Measurements from ENCODE around the gene LIPI. TPM values are rescaled to one million over a fixed set of nuclear protein-coding genes. Genes with fewer than 3 reads are reported as not detected.
"Not testable (repeated sequence)": the region's sequence is repeated elsewhere in the genome, so short reads cannot be mapped to it uniquely, and the experiment has no call there.

Gene LIPI
- total RNA-seq, 1 experiment from 2014 or later = not detected

DNA sequence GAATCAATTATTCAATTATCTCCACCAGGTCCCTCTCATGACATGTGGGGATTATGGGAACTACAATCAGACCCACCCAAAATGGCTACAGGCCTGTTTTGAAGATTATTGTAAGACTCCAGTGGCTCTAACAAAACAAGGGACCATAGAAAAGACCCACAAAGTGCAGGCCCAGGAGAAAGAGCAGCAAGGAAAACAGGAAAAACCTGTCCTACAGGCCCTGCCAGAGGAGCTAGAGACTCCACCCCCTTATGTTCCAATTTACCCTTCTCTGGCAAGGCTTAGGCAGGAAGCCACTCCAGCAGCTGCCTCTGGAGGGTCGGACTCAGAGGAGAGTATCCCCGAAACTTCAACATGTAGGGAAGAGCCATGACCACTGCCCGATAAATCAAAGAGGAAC lies 96.5 kb downstream of the LIPI start:
- Histone ChIP-seq H4K5ac (ENCODE audit: insufficient read length, low read depth, low read length) (no peak overlapping the region), H2BK12ac (ENCODE audit: insufficient read length, low read depth, low read length) (no peak overlapping the region), H3K23ac (ENCODE audit: insufficient read length, low read depth, low read length) (no peak overlapping the region), H3K9me3 (ENCODE audit: control insufficient read depth, low read depth, low read length) (no peaks in the 10 kb centered on the region), H2BK20ac (ENCODE audit: low read depth, low read length, poor library complexity, severe bottlenecking) (no peak overlapping the region), H3K9ac (ENCODE audit: extremely low read depth, insufficient read length, low read length) (no peak overlapping the region), H2AFZ (ENCODE audit: low read length) (no peak overlapping the region), H2BK15ac (ENCODE audit: low read depth, low read length) (no peak overlapping the region), H4K8ac (replicated peaks; ENCODE audit: insufficient read length, low read depth, low read length) (no peak overlapping the region), H2AK5ac (ENCODE audit: insufficient read length, low read length) (no peak overlapping the region), H3K56ac (ENCODE audit: insufficient read length, low read depth, low read length) (no peak overlapping the region), H2BK5ac (ENCODE audit: insufficient read length, low read length) (no peak overlapping the region), H4K20me1 (ENCODE audit: control insufficient read depth, insufficient read depth, insufficient read length) (no peaks in the 10 kb centered on the region), H3K4me2 (ENCODE audit: insufficient read depth, insufficient read length, low read length) (peak overlapping the region; percentile 6), H2BK120ac (ENCODE audit: low read depth, low read length, poor library complexity, severe bottlenecking) (no peak overlapping the region), H3K79me2 (ENCODE audit: insufficient read depth, low read length) (no peaks in the 10 kb centered on the region), H3T11ph (ENCODE audit: low read length) (no peak overlapping the region), H3K18ac (ENCODE audit: insufficient read length, low read depth, low read length) (no peak overlapping the region), H3K27ac (ENCODE audit: insufficient read length, low read depth, low read length) (no peak overlapping the region), H3K23me2 (ENCODE audit: insufficient read length, low read depth, low read length, poor library complexity, severe bottlenecking) (no peaks in the 10 kb centered on the region), H4K91ac (ENCODE audit: insufficient read length, low read depth, low read length) (no peak overlapping the region), H3K4ac (ENCODE audit: low read depth, low read length) (no peak overlapping the region), H3K14ac (ENCODE audit: insufficient read depth, low read length) (no peak overlapping the region), H3K4me1 (ENCODE audit: insufficient read depth, low read length) (no peaks in the 10 kb centered on the region; the same call in 1 of the 2 replicates), H3K79me1 (ENCODE audit: insufficient read depth, low read depth, low read length, poor library complexity, severe bottlenecking) (no peaks in the 10 kb centered on the region), H3K27me3 (ENCODE audit: insufficient read depth, low read length) (no peaks in the 10 kb centered on the region)
- TF ChIP-seq, protein P1, sequence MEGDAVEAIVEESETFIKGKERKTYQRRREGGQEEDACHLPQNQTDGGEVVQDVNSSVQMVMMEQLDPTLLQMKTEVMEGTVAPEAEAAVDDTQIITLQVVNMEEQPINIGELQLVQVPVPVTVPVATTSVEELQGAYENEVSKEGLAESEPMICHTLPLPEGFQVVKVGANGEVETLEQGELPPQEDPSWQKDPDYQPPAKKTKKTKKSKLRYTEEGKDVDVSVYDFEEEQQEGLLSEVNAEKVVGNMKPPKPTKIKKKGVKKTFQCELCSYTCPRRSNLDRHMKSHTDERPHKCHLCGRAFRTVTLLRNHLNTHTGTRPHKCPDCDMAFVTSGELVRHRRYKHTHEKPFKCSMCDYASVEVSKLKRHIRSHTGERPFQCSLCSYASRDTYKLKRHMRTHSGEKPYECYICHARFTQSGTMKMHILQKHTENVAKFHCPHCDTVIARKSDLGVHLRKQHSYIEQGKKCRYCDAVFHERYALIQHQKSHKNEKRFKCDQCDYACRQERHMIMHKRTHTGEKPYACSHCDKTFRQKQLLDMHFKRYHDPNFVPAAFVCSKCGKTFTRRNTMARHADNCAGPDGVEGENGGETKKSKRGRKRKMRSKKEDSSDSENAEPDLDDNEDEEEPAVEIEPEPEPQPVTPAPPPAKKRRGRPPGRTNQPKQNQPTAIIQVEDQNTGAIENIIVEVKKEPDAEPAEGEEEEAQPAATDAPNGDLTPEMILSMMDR (conservative IDR thresholded peaks at IDR 0.05) = no peak
- peaks cover 18 to 20% (median 20%) of the 10 kb centered on the region in 3 experiments; a peak in 6 of 7 replicates for H3K36me3 Mint-ChIP-seq (ENCODE audit: insufficient read depth in 1 of 3, low read depth in 3 of 3)
- no CpG with 5 or more reads among the region's 3 CpGs for WGBS (ENCODE audit: extremely low coverage, insufficient read length, low lambda C conversion rate)
- H3K9me3 Mint-ChIP-seq = peaks cover 70 to 77% of the 10 kb centered on the region in 2 experiments
- peaks cover 4% of the 10 kb centered on the region; the same call in 1 of the 2 replicates for H3K27me3 Mint-ChIP-seq (ENCODE audit: low read depth)
- peak; percentile 75 for DNase-seq
- no peak overlapping the region for H3K27ac Mint-ChIP-seq
- H3K4me1 Mint-ChIP-seq = peaks cover 9 to 13% of the 10 kb centered on the region in 2 experiments; a peak in 2 of 4 replicates
- no peak overlapping the region for H3K4me3 Mint-ChIP-seq

DNA sequence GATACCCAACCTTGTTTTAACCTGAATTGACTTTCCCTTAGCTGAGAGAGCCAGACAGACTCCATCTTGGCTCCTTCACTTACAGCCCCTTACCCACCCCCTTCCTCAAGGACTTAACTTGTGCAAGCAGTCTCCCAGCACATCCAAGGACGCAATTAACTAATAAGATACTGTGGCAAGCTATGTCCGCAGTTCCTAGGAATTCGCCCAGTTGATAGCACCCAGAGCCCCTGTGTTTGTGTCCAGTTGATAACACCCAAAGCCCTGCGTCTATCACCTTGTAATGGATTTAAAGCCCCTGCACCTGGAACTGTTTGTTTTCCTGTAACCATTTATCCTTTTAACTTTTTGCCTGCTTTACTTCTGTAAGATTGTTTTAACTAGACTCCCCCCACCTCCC lies 106.2 kb downstream of the LIPI start:
- not testable (repeated sequence) for H3K18ac ChIP-seq (ENCODE audit: insufficient read length, low read depth, low read length); H4K20me1 ChIP-seq (ENCODE audit: control insufficient read depth, insufficient read depth, insufficient read length); H4K8ac ChIP-seq (replicated peaks; ENCODE audit: insufficient read length, low read depth, low read length); H3K27ac Mint-ChIP-seq; H2BK120ac ChIP-seq (ENCODE audit: low read depth, low read length, poor library complexity, severe bottlenecking); H2AFZ ChIP-seq (ENCODE audit: low read length); H2BK20ac ChIP-seq (ENCODE audit: low read depth, low read length, poor library complexity, severe bottlenecking); DNase-seq; H3K4ac ChIP-seq (ENCODE audit: low read depth, low read length); H3K4me1 ChIP-seq (ENCODE audit: insufficient read depth, low read length); H2BK15ac ChIP-seq (ENCODE audit: low read depth, low read length); H3K27ac ChIP-seq (ENCODE audit: insufficient read length, low read depth, low read length); H4K91ac ChIP-seq (ENCODE audit: insufficient read length, low read depth, low read length); H4K5ac ChIP-seq (ENCODE audit: insufficient read length, low read depth, low read length); H3K79me1 ChIP-seq (ENCODE audit: insufficient read depth, low read depth, low read length, poor library complexity, severe bottlenecking); H2BK5ac ChIP-seq (ENCODE audit: insufficient read length, low read length); H3T11ph ChIP-seq (ENCODE audit: low read length); H3K9ac ChIP-seq (ENCODE audit: extremely low read depth, insufficient read length, low read length); H3K14ac ChIP-seq (ENCODE audit: insufficient read depth, low read length); H3K23me2 ChIP-seq (ENCODE audit: insufficient read length, low read depth, low read length, poor library complexity, severe bottlenecking); H3K9me3 ChIP-seq (ENCODE audit: control insufficient read depth, low read depth, low read length); H3K4me2 ChIP-seq (ENCODE audit: insufficient read depth, insufficient read length, low read length); H3K56ac ChIP-seq (ENCODE audit: insufficient read length, low read depth, low read length); H3K27me3 ChIP-seq (ENCODE audit: insufficient read depth, low read length); H2BK12ac ChIP-seq (ENCODE audit: insufficient read length, low read depth, low read length); H3K23ac ChIP-seq (ENCODE audit: insufficient read length, low read depth, low read length); H2AK5ac ChIP-seq (ENCODE audit: insufficient read length, low read length); H3K27me3 Mint-ChIP-seq (ENCODE audit: low read depth); H3K4me3 Mint-ChIP-seq; H3K79me2 ChIP-seq (ENCODE audit: insufficient read depth, low read length)
- peaks cover 59 to 69% of the 10 kb centered on the region in 2 experiments for H3K9me3 Mint-ChIP-seq
- peaks cover 5 to 20% (median 9%) of the 10 kb centered on the region in 3 experiments; a peak in 6 of 7 replicates for H3K36me3 Mint-ChIP-seq (ENCODE audit: insufficient read depth in 1 of 3, low read depth in 3 of 3)
- no CpG with 5 or more reads among the region's 4 CpGs for WGBS (ENCODE audit: extremely low coverage, insufficient read length, low lambda C conversion rate)
- H3K4me1 Mint-ChIP-seq = peaks cover 18 to 22% of the 10 kb centered on the region in 2 experiments
